Activated CD8-positive, alpha-beta memory T cell treated with anti-CD3 and anti-CD28 coated beads, Interleukin-2, amount 10 ng/mL, durations not matched to agents 7 days and 5 days (primary cell): ENCODE measurements around the gene PKNOX2. TPM values are rescaled to one million over a fixed set of nuclear protein-coding genes. Genes with fewer than 3 reads are reported as not detected.

Experiments
- ATAC-seq: fragments of 150-1000 bp; cut with Tn5 transposase; one replicate; pipeline ENCODE4 v1.10.0; 2021; ENCODE audit warnings: moderate library complexity
- CTCF ChIA-PET: fragments of 350-600 bp; sonication (Branson Sonifier 250); formaldehyde crosslinking; loops from one replicate; lab custom pipeline; 2021; ENCODE audit warnings: antibody characterized with exemption; lab: Charles Lee
- DNase-seq: peaks from one replicate; pipeline ENCODE4 v3.0.0-alpha.2; 2020
- H3K27ac Mint-ChIP-seq: one replicate; pipeline ENCODE4 v1.8.0; 2021; ENCODE audit warnings: mild to moderate bottlenecking, mixed read lengths
- H3K27me3 Mint-ChIP-seq: one replicate; pipeline ENCODE4 v1.8.0; 2021; ENCODE audit warnings: mixed read lengths
- H3K36me3 Mint-ChIP-seq: one replicate; pipeline ENCODE4 v1.8.0; 2021; ENCODE audit warnings: mild to moderate bottlenecking, mixed read lengths
- H3K4me1 Mint-ChIP-seq: one replicate; pipeline ENCODE4 v1.8.0; 2021; ENCODE audit warnings: mixed read lengths
- H3K4me3 Mint-ChIP-seq: one replicate; pipeline ENCODE4 v1.8.0; 2021; ENCODE audit warnings: mild to moderate bottlenecking, moderate library complexity, mixed read lengths
- H3K9me3 Mint-ChIP-seq: one replicate; pipeline ENCODE4 v1.8.0; 2022; ENCODE audit warnings: low read depth, mixed read lengths
- total RNA-seq, 2 experiments: library from RNA; stranded (reverse); gene quantifications; one replicate each; pipeline ENCODE4 v1.2.3, GENCODE V29; 2021

Gene PKNOX2
- total RNA-seq, 2 experiments from 2014 or later = not detected

GRCh38 chr11:125225401-125225800 lies 60.9 kb downstream of the PKNOX2 start:
- H3K36me3 Mint-ChIP-seq = no peaks in the 10 kb centered on the region
- no peaks in the 10 kb centered on the region for H3K4me1 Mint-ChIP-seq
- peaks cover 2% of the 10 kb centered on the region for H3K27me3 Mint-ChIP-seq
- CTCF ChIA-PET = no interaction called here
- no peak for DNase-seq
- no peaks in the 10 kb centered on the region for H3K9me3 Mint-ChIP-seq
- H3K27ac Mint-ChIP-seq = no peak overlapping the region
- H3K4me3 Mint-ChIP-seq = no peak overlapping the region
- ATAC-seq = no peak

GRCh38 chr11:125226031-125226430 lies 61.5 kb downstream of the PKNOX2 start:
- ATAC-seq = no peak
- Mint-ChIP-seq H3K4me3 (no peak overlapping the region), H3K27me3 (peaks cover under 1% of the 10 kb centered on the region), H3K27ac (no peak overlapping the region), H3K4me1 (no peaks in the 10 kb centered on the region), H3K9me3 (no peaks in the 10 kb centered on the region), H3K36me3 (no peaks in the 10 kb centered on the region)
- CTCF ChIA-PET = no interaction called here
- DNase-seq = no peak

GRCh38 chr11:125226706-125227105 lies 62.2 kb downstream of the PKNOX2 start:
- no peaks in the 10 kb centered on the region for H3K4me1 Mint-ChIP-seq
- H3K27me3 Mint-ChIP-seq = peaks cover 7% of the 10 kb centered on the region
- no peak for DNase-seq
- no peak overlapping the region for H3K4me3 Mint-ChIP-seq
- no peaks in the 10 kb centered on the region for H3K36me3 Mint-ChIP-seq
- H3K9me3 Mint-ChIP-seq = no peaks in the 10 kb centered on the region
- no peak for ATAC-seq
- CTCF ChIA-PET = no interaction called here
- H3K27ac Mint-ChIP-seq = no peak overlapping the region

GRCh38 chr11:125227151-125227550 lies 62.6 kb downstream of the PKNOX2 start:
- no peaks in the 10 kb centered on the region for H3K4me1 Mint-ChIP-seq
- CTCF ChIA-PET = no interaction called here
- H3K9me3 Mint-ChIP-seq = no peaks in the 10 kb centered on the region
- no peak for ATAC-seq
- H3K27me3 Mint-ChIP-seq = peaks cover 7% of the 10 kb centered on the region
- no peak overlapping the region for H3K4me3 Mint-ChIP-seq
- no peak overlapping the region for H3K27ac Mint-ChIP-seq
- H3K36me3 Mint-ChIP-seq = no peaks in the 10 kb centered on the region
- no peak for DNase-seq

- Mint-ChIP-seq H3K27me3 (peaks cover 14% of the 10 kb centered on the region), H3K9me3 (no peaks in the 10 kb centered on the region)
- CTCF ChIA-PET = no interaction called here
These were observed 63.9 kb downstream of the PKNOX2 start for GRCh38 chr11:125228445-125228844.

GRCh38 chr11:125228993-125229392 lies 64.4 kb downstream of the PKNOX2 start:
- Mint-ChIP-seq H3K36me3 (no peaks in the 10 kb centered on the region), H3K9me3 (no peaks in the 10 kb centered on the region), H3K27me3 (peaks cover 18% of the 10 kb centered on the region), H3K4me1 (no peaks in the 10 kb centered on the region), H3K4me3 (no peak overlapping the region), H3K27ac (no peak overlapping the region)
- no peak for ATAC-seq
- CTCF ChIA-PET = no interaction called here
- no peak for DNase-seq

More at GRCh38 chr11:125228445-125228844, 63.9 kb downstream of the PKNOX2 start:
- Mint-ChIP-seq H3K36me3 (no peaks in the 10 kb centered on the region), H3K27ac (no peak overlapping the region), H3K4me3 (no peak overlapping the region), H3K4me1 (no peaks in the 10 kb centered on the region)
- DNase-seq = no peak
- ATAC-seq = no peak

- CTCF ChIA-PET = no interaction called here
- H3K27ac Mint-ChIP-seq = no peak overlapping the region
- H3K36me3 Mint-ChIP-seq = no peaks in the 10 kb centered on the region
- no peaks in the 10 kb centered on the region for H3K4me1 Mint-ChIP-seq
- H3K9me3 Mint-ChIP-seq = no peaks in the 10 kb centered on the region
- ATAC-seq (no peak), DNase-seq (no peak)
- no peak overlapping the region for H3K4me3 Mint-ChIP-seq
- H3K27me3 Mint-ChIP-seq = peaks cover 18% of the 10 kb centered on the region
These were observed 65.4 kb downstream of the PKNOX2 start for GRCh38 chr11:125229916-125230315.

GRCh38 chr11:125233116-125233515 lies 68.6 kb downstream of the PKNOX2 start:
- Mint-ChIP-seq H3K27me3 (peaks cover 21% of the 10 kb centered on the region), H3K27ac (no peak overlapping the region), H3K36me3 (no peaks in the 10 kb centered on the region), H3K4me3 (no peak overlapping the region), H3K4me1 (no peaks in the 10 kb centered on the region), H3K9me3 (no peaks in the 10 kb centered on the region)
- DNase-seq (no peak), ATAC-seq (no peak)
- CTCF ChIA-PET = no interaction called here

- no peak overlapping the region for H3K4me3 Mint-ChIP-seq
- no peaks in the 10 kb centered on the region for H3K4me1 Mint-ChIP-seq
- ATAC-seq (no peak), DNase-seq (no peak)
- H3K9me3 Mint-ChIP-seq = no peaks in the 10 kb centered on the region
- H3K36me3 Mint-ChIP-seq = no peaks in the 10 kb centered on the region
- CTCF ChIA-PET = no interaction called here
- H3K27ac Mint-ChIP-seq = no peak overlapping the region
- peaks cover 25% of the 10 kb centered on the region for H3K27me3 Mint-ChIP-seq
These were observed 69.3 kb downstream of the PKNOX2 start for GRCh38 chr11:125233736-125234275.

GRCh38 chr11:125235071-125235471 lies 70.5 kb downstream of the PKNOX2 start:
- Mint-ChIP-seq H3K9me3 (no peaks in the 10 kb centered on the region), H3K4me3 (no peak overlapping the region), H3K27me3 (peaks cover 32% of the 10 kb centered on the region), H3K27ac (no peak overlapping the region), H3K36me3 (no peaks in the 10 kb centered on the region), H3K4me1 (no peaks in the 10 kb centered on the region)
- ATAC-seq (no peak), DNase-seq (no peak)
- CTCF ChIA-PET = no interaction called here

GRCh38 chr11:125236072-125236825 lies 71.7 kb downstream of the PKNOX2 start:
- H3K36me3 Mint-ChIP-seq = no peaks in the 10 kb centered on the region
- H3K27me3 Mint-ChIP-seq = peaks cover 34% of the 10 kb centered on the region
- no peaks in the 10 kb centered on the region for H3K4me1 Mint-ChIP-seq
- H3K9me3 Mint-ChIP-seq = no peaks in the 10 kb centered on the region
- no peak overlapping the region for H3K27ac Mint-ChIP-seq
- CTCF ChIA-PET = no interaction called here
- no peak for DNase-seq
- no peak for ATAC-seq
- no peak overlapping the region for H3K4me3 Mint-ChIP-seq

- Mint-ChIP-seq H3K27ac (no peak overlapping the region), H3K9me3 (no peaks in the 10 kb centered on the region), H3K36me3 (no peaks in the 10 kb centered on the region), H3K4me1 (no peaks in the 10 kb centered on the region), H3K27me3 (peaks cover 18% of the 10 kb centered on the region), H3K4me3 (no peak overlapping the region)
- ATAC-seq = no peak
- DNase-seq = no peak
- CTCF ChIA-PET = no interaction called here
These were observed 75.3 kb downstream of the PKNOX2 start for GRCh38 chr11:125239585-125240560.

GRCh38 chr11:125241104-125241503 lies 76.6 kb downstream of the PKNOX2 start:
- ATAC-seq = no peak

More at GRCh38 chr11:125241104-125241503, 76.6 kb downstream of the PKNOX2 start:
- peaks cover 18% of the 10 kb centered on the region for H3K27me3 Mint-ChIP-seq
- no peaks in the 10 kb centered on the region for H3K9me3 Mint-ChIP-seq
- H3K36me3 Mint-ChIP-seq = no peaks in the 10 kb centered on the region
- no peak overlapping the region for H3K27ac Mint-ChIP-seq
- no peak overlapping the region for H3K4me3 Mint-ChIP-seq
- no peak for DNase-seq
- H3K4me1 Mint-ChIP-seq = no peaks in the 10 kb centered on the region
- CTCF ChIA-PET = no interaction called here
